Stimulated activated naive CD8-positive, alpha-beta T cell treated with anti-CD3 and anti-CD28 coated beads, Interleukin-15, Interleukin-2, amounts not matched to agents 100 U/mL and 50 U/mL, for 24 hours (primary cell): ENCODE results near the gene PNMA8C.
A peak's percentile ranks its signal among the peaks of the same experiment; 100 is the strongest.
"Not testable (repeated sequence)": the region's sequence is repeated elsewhere in the genome, so short reads cannot be mapped to it uniquely, and the experiment has no call there.

ENCODE experiments used
- ATAC-seq: fragments of 150-1000 bp; cut with Tn5 transposase; one replicate; pipeline ENCODE4 v1.10.0; 2021
- DNase-seq: peaks from one replicate; pipeline ENCODE4 v3.0.0; 2021

Gene PNMA8C

DNA sequence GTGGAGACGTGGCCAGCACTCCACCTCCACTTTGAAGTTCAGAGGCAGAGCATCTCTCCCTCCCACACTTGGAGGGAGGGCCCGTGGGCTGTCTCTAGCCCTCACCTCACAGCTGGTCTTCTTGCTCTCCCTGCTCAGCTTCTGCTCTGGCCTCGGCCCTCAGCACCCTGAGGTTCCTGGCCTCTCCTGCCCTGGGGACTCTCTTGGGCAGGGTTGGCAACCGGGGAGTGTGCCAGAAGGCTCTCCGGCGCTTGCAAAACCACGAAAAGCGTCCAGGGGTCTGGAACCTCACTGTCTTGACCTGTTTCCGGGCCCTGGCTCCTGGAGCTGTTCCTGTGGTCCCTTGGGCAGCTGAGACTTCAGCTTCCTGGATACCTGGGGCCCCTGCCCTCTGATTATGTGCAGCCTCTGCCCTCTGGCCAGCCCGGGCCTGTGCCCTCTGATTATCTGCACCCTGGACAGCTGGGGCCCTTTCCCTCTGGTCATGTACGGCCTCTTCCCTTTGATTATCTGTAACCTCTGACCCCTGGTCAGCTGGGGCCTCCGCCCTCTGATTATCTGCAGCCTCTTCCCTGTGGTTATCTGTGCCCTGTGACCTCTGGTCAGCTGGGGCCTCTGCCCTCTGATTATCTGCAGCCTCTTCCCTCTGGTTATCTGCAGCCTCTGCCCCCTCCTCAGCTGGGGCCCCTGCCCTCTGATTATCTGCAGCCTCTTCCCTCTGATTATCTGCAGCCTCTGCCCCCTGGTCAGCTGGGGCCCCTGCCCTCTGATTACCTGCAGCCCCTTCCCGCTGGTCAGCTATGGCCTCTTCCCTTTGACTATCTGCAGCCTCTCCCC is 17.4 kb downstream of the PNMA8C start:
- DNase-seq (no peak), ATAC-seq (no peak)

DNA sequence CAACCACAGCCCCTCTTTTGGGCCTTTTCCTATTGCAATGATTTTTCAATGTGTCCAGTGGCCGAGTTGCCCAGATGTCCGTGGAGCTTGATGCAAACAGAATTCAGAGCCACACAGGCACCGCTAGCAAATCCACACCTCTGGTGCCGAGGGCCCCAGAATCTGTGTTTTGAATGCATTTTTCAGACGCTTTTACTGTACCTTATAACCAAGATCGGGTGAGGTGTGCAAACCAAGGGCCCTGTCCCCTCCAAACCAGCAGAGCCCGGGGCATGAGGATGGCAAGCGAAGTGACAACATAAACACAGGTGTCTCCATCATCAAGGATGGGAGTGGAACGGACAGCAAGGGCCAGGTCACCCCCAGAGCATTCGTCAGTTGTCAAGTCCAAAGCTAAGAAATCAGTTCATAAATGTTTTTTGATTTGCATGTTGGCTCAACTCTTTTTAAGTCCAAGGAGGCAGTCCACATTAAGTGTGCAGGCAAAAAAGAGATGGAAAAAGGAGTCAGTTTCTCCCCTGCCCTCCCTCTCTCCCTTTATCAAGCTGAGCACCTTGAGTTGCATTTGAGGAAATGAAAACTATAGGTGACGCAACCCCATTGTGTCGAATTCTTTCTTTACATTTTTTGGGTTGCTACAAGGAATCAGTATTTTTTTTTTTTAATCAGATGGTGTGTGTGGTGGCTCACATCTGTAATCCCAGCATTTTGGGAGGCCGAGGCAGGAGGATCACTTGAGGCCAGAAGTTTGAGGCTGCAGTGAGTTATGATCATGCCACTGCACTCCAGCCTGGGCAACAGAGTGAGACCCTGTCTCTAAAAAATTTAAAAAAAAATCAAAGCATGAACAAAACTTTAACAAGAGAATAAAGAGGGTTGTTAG is 18.3 kb downstream of the PNMA8C start:
- DNase-seq (no peak), ATAC-seq (no peak)

DNA sequence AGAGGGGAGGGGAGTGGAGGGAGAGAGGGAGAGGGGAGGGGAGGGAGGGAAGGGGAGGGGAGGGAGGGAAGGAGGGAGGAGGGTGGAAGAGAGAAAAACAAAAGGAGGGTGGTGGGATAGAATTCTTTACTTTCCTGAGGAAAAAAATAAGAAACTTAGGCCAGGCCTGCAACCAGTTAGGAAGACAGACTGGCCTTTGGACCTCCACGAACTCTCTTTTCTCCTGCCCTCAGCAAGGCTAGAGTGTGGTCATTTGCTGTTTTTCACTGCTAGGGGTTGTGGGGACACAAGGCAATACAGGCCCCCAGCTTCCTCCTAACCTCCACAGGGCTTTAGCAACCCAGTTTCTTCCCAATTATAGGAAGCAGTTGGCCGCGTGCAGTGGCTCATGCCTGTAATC is 19.5 kb downstream of the PNMA8C start:
- ATAC-seq: no peak
- DNase-seq: no peak

DNA sequence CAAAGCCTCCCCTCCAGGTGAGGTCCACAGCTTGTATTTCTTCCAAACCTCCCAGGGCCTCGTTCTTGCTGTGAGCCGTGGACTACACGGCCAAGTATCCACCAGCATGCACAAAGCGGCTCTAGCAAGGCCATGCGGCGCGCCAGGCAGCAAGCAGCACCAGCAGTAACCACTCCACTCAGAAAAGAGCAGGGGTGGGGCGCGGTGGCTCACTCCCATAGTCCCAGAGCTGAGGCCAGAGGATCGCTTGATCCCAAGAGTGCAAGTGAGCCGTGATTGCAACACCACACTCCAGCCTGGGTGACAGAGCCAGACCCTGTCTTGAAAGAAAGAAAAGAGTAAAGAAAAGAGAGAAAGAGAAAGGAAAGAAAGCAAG is 20.1 kb downstream of the PNMA8C start:
- no peak for DNase-seq
- no peak for ATAC-seq

DNA sequence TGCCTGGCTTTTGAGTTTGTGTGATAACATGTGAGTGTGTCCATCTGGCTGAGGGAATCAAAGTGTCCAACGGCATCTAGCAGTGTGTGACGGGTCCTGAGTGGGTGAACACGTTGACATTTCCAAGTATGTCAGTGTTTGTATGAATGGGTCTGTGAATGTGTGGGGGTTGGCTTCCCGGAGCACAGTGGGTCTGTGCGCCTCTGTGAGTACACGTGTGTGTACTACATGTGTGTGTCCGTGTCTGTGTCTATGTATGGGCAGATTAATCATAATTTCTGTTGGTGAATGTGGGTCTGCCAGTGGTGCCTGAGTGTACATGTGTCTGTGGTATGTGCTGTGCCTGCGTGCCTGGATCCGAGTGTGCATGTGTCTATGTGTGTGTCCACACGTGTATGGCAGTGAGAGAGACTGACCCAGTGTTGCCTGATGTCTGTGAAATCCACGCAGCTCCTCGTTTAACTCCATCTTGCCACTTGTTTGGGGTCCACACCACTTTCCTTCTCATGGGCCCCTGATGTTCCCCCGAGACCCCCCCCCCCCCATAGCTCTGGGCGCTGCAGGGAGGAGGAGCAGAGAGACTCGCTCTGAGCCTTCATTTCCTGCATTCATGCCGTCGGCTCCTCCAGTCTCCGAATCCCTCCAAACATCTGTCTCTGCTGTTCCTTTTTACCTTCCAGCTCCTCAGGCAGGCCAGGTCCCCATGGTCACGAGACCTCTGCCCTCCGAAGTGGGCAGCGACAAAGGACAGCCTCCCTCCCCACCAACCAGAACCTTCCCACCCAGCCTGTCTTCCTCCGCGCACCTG is 20.7 kb downstream of the PNMA8C start:
- no peak for ATAC-seq
- DNase-seq: no peak

DNA sequence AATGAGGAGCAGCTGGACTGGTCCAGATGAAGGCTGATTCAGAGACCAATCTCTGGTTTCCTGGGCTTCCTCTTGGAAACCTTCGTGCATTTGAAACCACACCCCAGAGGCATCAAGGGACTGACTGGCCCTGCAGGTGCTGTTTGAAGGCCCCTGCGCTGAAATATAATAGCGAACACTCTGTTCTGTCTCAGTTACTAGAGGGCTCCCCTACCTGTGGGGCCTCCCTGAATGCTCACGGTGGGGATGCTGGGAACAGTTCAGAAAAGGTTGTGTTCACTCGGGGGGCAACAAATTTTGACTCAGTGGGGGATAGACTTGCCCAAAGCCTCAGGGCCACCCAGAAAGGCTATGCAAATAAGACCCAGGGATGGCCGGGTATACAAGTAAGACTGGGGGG is 21.8 kb downstream of the PNMA8C start:
- DNase-seq (no peak), ATAC-seq (no peak)

DNA sequence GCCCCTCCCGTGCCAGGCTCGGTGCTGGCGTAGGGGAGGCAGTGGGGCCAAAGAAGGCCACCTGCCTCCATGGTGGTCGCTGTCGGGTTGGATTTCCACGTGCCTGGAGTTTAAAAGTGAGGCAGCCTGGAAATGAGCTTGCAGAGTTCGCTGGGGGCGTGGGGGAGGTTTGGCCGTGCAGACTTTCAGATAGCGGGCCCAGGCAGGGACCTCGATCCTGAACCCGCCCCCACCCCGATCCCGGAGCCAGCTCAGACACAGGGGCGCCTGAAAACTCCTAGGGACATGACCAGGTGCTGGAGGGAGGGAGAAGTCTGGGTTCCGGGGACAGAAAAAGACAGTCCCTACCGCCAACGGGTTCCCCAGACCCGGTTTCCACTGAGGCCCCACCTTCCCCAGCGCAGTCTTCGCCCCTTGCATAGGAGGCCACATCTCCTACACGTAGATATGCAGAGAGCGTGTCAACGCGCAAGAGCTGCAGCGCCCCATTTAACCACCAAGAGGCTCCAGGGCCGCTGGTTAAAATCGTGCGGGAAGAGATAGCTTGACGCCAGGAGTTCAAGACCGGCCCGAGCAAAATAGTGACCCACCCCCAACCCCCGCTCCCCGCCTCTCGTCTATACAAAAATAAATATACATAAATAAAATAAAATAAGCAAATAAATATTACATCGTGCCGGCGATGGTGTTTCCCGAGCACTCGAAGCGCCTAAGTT is 23.8 kb downstream of the PNMA8C start:
- no peak for DNase-seq
- no peak for ATAC-seq

DNA sequence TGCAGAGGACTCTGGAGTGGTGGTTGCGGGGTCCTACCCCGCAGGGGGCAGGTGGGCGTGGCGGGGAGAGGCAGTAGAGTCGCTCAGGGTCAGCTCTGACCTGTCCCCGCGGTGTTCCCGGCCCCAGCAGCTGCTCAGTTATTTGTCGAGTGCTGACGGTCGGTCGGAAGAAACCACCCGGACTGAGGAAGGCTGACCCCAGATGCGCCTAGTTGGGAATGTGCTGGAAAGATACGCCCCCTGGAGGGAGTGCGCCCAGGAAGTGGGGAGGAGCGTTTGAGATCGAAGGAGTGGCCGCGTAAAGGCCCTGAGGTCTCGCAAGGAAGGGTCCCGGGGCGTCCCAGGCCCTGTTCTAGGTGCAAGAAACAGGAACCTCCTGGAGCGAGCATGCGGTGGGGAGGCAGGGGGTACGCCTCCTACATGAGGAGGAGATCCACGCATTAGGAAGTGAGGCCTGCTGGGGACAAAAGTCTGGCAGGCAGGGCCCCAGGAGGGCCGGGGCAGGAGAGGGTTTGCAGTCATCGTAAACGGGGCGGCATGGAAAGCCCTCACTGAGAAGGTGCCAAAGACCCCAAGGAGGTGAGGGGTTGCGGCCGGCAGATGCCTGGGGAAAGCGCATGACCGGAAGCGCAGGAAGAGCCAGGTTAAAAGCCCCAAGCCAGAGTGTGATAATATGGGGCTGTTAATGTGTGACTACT is 24.5 kb downstream of the PNMA8C start:
- no peak for DNase-seq
- ATAC-seq: peak; percentile 15

DNA sequence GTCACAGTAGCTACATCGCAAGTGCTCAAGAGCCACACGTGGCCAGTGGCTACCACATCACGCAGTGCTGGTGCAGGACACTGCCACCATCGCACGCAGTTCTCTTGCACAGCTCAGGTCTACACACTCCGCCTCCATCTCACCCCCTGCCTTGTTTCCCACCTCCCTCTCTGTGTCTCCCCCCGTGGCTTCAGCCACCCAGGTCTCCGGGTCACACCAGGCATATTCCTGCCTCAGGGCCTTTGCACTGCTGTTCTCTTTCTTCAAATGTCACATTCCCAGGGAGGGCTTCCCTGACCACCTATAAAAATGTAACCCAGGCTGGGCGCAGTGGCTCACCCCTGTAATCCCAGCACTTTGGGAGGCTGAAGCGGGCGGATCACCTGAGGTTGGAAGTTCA is 26.0 kb downstream of the PNMA8C start:
- no peak for ATAC-seq
- no peak for DNase-seq

DNA sequence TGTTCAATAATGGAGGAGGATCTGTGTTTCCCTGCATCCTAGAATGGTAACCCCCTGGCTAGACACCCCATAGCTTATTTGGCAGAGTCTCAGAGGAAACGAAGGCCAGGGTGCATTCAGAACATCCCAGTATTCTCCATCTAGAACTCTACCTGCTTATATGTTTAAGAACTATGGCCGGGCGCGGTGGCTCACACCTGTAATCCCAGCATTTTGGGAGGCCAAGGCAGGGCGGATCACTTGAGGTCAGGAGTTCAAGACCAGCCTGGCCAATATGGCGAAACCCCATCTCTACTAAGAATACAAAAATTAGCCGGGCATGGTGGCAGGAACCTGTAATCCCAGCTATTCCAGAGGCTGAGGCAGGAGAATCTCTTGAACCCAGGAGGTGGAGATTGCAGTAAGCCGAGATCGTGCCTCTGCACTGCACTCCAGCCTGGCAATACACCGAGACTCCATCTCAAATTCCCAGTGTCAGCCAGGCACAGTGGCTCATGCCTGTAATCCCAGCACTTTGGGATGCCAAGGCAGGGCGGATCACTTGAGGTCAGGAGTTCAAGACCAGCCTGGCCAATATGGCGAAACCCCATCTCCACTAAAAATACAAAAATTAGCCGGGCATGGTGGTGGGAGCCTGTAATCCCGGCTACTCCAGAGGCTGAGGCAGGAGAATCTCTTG is 30.8 kb downstream of the PNMA8C start:
- ATAC-seq, DNase-seq: not testable (repeated sequence)

DNA sequence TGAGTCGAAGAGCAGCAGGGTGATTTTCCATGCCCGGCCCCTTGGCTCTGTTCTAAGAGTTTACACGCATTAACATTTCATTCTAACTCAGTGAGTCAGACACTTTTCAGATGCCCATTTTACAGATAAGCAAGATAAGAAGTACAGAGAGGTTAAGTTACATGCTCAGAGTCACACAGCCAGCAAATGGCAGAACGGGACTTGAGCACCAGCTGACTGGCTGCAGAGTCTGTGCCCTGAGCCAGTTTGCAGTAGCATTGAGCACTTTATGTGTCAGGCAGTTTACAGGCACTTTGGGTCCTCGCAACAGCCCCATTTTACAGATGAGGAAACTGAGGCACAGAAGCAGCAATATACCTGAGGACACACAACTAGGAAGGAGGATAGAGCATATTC is 34.3 kb downstream of the PNMA8C start:
- DNase-seq (no peak), ATAC-seq (peak; percentile 2)

DNA sequence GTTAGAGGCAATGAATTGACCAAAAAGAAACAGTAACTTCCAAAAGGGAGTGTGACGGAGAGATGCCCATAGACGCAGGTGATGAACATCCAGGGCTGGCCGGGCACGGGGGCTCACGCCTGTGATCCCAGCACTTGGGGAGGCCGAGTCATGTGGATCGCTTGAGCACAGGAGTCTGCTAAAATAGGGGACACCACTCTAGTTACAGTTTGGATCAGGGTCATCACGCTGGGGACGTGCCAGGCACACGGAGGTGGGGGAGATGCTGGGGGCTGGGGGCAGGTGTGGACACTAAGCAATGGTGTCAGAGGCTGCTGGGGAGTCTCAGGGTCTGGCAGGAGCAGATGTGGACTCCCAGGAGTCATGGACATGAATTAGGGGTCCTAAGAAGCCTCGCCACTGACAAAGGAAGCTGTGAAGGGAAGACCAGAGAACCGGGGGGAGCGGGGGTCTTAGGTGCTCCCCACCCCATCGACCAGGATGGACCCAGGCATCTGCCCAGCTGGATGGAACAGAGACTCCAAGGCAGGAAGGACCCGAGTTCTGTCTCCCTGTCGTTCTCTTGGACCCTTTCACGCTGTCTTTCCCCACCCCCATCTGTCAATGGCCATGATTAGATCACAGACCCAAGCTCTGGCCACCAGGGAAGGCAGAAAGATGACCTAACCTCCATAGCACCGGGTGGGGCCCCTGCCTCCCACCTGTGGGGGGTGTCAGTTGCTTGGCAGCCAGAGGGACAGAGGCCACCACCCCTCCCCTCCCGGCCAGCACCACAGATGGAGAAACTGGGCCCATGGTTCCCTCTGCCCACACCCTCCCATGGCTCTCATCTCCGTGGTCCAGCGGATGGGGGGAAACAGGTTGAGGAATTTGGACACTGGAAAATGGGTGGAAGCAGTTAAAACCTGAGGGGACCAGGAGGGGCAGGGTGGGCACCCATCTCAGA is 35.0 kb downstream of the PNMA8C start:
- DNase-seq: no peak
- ATAC-seq: peak; percentile 11

DNA sequence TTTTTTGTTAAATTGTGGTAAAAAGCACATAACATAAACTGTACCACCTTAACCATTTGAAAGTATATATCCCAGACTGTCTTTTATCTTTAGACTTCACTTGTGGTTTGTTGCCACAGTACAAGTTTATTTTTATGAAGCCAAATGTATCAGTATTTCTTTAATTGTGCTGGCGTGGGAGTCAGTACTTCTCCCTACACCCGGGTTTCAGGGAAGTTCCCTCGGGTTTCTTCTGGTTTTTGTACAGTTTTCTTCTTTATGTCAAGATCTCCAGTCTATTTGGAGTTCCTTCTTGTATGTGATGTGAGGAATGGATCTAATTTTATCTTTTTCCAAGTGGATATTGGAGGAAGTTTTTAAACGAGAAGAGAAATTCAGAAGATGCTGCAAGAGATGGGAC is 35.9 kb downstream of the PNMA8C start:
- DNase-seq: no peak
- ATAC-seq: no peak

DNA sequence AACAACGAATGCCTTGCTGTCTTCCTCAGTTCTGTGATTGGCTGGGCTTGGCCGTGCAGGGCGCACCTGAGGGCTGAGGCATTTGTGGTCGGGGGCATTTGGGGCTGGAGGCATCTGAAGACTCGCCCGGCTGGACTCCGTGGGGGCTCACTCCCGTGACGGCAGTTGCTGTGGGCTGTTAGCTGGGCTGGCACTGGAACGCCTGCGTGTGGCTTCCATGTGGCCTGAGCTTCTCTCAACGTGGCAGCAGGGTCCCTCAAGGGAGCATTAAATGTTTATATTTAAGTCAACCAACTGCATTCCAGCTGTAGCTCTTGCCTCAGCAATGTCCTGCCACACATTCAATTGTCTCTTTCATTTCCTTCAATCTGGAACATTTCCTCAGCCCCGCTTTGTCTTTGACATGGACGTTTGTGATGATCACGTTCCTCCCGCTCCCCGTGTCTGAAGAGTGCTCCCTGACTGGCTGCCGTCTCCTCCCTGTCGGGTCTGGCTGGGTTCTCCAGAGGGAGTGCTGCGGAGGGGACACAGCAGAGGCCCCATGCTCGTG is 36.4 kb downstream of the PNMA8C start:
- ATAC-seq (no peak), DNase-seq (no peak)

DNA sequence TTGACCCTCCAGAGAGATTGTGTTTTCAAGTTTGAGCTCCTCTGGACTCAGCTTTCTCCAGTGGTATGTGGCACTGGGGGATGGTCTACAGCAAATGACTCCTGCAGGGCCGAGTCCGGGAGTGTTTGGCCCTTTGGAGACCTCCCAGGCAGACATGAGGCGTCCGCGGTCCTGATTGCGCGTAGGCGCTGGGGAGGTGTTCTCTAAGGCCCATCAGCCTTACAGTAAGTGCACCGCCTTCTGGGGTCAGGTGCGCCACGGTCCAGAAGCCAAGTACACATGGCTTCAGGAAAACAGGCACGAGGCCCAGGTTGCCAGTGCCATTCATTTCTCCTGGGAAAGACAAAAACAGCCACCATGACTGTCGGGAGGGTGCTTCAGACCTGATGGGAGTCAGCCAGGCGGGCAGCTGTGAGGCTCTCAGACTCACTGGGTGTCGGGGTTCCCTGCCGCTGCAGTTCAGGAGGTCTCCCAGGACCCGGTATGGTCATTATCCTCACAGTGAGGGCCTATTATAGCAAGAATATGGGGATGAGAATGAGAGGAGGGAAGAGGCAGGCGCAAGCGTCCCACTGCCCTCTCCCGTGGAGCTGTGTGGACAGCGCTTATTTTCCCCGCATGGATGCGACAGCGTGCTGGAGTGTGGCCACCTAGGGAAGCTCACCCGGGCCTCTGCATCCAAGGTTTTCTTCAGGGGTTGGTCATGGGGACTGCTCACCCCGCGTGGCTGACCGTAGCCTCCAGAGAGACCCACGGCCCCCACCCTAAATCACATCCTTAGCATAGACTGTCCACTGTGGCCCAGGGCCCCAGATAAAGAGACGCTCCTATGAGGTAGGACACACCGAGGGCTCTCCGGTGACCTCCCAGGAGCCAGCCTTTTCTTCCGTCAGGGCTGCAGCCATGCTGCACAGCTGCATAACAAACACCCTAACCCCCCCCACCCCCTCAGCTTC is 37.2 kb downstream of the PNMA8C start:
- DNase-seq: no peak
- ATAC-seq: no peak

DNA sequence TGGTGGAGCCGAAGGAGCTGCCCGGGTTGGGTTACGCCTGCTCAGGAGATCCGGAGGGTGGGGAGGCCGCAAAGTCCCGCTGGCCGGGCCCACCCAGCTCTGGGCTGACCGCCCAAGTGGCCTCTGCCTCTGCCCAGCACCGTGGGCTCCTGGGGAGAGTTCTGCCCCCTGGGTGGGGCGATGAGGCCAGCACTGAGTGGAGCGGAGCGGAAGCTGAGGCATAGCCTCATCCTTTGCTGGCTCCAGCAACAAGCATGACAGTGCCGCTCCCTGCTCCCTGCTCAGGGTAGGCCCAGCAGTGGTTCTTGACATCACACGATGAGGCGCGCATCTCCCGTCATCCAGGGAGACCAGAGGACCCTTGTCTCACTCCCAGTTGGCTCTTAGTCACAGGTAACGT is 37.9 kb downstream of the PNMA8C start:
- ATAC-seq: no peak
- DNase-seq: no peak

DNA sequence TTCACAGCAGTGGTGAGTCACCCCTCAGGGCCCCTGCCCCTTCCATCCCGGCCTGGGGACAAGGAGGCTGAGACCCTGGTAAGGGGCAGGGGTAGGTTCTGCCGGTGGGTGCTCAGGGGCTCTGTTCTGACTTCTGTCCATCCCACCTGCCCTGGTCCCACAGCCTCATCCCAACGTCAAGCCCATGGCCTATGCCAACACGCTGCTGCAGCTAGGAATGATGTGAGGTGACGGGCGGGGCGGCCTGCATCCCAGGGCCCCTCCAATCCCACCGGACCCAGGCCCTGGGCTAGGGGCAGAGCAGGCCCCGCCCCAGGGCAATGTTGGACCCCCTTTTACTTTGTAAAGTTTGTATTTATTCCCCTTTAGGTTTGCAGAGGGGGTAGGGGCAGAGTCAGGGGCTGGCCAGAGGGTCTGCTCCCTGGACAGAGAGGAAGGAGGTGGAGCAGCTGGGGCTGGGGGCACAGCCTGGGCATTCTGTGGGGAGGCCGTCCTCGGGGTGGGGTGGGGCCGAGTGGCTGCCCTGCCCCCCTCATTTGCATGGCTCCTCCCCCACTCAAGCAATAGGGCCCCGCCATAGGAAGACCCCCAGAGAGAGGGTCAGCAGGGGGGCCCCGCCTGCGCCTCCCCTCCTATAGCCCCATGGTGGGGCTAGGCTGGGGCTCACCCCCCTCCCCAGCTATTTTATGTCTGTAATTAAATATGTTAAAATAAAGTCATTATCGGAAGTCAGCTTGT is 38.4 kb downstream of the PNMA8C start:
- no peak for ATAC-seq
- no peak for DNase-seq
